Psoas muscle (tissue), 8 donors: ENCODE data around the gene PSMB7. TPM values are rescaled to one million over a fixed set of nuclear protein-coding genes. Genes with fewer than 3 reads are reported as not detected.

ENCODE experiments used
- ATAC-seq, 4 donors: fragments of 200-7000 bp; cut with Tn5 transposase; one replicate each; pipeline ENCODE4 v1.9.1; 2020; ENCODE audit warnings: moderate library complexity in 3 of 4, mild to moderate bottlenecking in 2 of 4
- DNase-seq, 2 donors: peaks; one replicate each; pipeline ENCODE4 v3.0.0-alpha.2; 2020
- H3K27ac ChIP-seq: fragments of 200-600 bp; one replicate; pipeline ENCODE4 v1.8.0; 2022
- H3K27me3 ChIP-seq, 3 donors: fragments of 200-600 bp in 1 of 3; one replicate each; pipeline versions ENCODE4 v1.6.1 to v1.8.0; 2013 to 2022; ENCODE audit warnings: low read length in 2 of 3, mild to moderate bottlenecking in 2 of 3, moderate library complexity in 1 of 3; ENCODE audit not compliant: insufficient read depth in 3 of 3
- H3K36me3 ChIP-seq, 2 donors: fragments of 200-600 bp in 1 of 2; one replicate each; pipeline versions ENCODE4 v1.6.1 to v1.8.0; 2013 to 2022; ENCODE audit warnings: low read depth in 1 of 2, mild to moderate bottlenecking in 1 of 2, moderate library complexity in 1 of 2; ENCODE audit not compliant: insufficient read depth in 1 of 2
- H3K4me1 ChIP-seq: fragments of 200-600 bp; one replicate; pipeline ENCODE4 v1.8.0; 2022
- H3K4me3 ChIP-seq: fragments of 200-600 bp; one replicate; pipeline ENCODE4 v1.8.0; 2022; ENCODE audit warnings: mild to moderate bottlenecking
- H3K9me3 ChIP-seq: fragments of 200-600 bp; one replicate; pipeline ENCODE4 v1.8.0; 2022
- WGBS, 3 donors: extraction: QIAGEN DNeasy Blood & Tissue Kit; methylation state at CpG; one replicate each; pipeline versions ENCODE4 v1.1.6 to v1.1.7; 2013; 5-methylcytosine and 5-hydroxymethylcytosine counted together
- intact Hi-C, 2 donors: fragments of 100-400 bp; cut with DNase I; formaldehyde crosslinking; loops; one replicate each; pipeline versions ENCODE4 v1.11.0 to v1.14.2; 2022
- polyA plus RNA-seq, 3 donors: library from polyadenylated mRNA; stranded (reverse); fragments of 200-250 nt; gene quantifications; one replicate each; pipeline ENCODE4 v1.2.3, GENCODE V29; 2013
- total RNA-seq, 4 donors: library from RNA; stranded (reverse); fragmentation: NEBNext Ultra II Directional in 2 of 4; extraction: Animal tissue kit (Norgen Biotek cat#: 25700) in 2 of 4; gene quantifications; one replicate each; pipeline versions ENCODE4 v1.2.1 to v1.2.4, GENCODE V29; 2021 to 2023
- TF ChIP-seq, protein P1 (sequence below): fragments of 200-600 bp; IDR thresholded peaks from one replicate; pipeline ENCODE4 v1.8.0; 2022; ENCODE audit warnings: antibody characterized with exemption
- donor health status: healthy with polysubstance abuse.
- donor health status: DM: no; HTN: no; CAD: no; lungs with moderate emphysema.
- donor health status: Bipolar disorder and iron deficiency.
- donor health status: healthy.
- donor health status: DM: yes; HTN: yes; CAD: no.
- donor health status: DM: no; HTN: no; CAD: no.
- donor health status: DM: no; HTN: no; CAD: no.
- donor health status: DM: yes; HTN: yes; CAD: no.

The PSMB7 gene
- total and polyA plus RNA-seq, 7 donors: 144 to 421 (median 189) TPM

DNA sequence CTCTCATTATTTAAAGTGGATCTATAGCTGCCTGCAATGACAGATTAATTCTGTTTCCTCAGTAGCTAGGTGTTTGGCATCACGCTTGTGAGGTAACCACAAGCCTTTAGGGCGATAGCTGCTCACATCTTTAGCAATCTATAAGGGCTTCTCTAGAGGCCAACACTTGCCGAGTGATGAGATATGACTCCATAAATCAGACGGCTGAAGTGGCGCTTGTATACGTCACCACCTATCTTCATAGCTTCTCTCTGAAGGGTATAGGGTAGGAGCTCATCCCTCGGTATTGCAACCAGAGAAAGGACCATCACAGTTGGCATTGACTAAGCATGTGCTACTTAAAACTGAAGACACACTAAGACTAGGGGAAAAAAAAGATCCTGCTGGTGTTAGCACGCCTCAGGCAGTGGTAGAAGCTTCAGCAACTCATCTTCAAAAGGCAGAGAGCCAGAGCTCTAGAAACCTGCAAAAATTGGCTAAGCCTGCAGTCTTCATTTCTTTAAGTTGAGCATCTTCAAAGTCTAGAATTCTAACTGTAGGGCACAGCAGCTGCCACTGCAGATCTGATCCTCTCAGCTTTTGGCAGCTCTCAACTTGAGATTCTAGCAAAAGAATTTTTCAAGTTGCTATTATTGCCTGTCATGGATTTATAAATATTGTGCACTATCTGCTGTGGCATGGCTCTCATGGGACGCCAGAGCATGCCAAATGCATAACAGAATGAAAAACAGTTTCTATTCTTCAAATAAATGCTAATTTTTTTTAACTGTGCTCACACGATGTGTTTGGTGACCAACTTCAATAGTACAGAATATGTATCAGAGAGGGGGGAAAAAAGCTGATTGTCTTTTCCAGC is 37.5 kb downstream of the PSMB7 start:
- TF ChIP-seq, protein P1, sequence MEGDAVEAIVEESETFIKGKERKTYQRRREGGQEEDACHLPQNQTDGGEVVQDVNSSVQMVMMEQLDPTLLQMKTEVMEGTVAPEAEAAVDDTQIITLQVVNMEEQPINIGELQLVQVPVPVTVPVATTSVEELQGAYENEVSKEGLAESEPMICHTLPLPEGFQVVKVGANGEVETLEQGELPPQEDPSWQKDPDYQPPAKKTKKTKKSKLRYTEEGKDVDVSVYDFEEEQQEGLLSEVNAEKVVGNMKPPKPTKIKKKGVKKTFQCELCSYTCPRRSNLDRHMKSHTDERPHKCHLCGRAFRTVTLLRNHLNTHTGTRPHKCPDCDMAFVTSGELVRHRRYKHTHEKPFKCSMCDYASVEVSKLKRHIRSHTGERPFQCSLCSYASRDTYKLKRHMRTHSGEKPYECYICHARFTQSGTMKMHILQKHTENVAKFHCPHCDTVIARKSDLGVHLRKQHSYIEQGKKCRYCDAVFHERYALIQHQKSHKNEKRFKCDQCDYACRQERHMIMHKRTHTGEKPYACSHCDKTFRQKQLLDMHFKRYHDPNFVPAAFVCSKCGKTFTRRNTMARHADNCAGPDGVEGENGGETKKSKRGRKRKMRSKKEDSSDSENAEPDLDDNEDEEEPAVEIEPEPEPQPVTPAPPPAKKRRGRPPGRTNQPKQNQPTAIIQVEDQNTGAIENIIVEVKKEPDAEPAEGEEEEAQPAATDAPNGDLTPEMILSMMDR: no peak
- Histone ChIP-seq H3K36me3 (peaks cover 0 to 16% of the 10 kb centered on the region in 2 donors), H3K27ac (no peak overlapping the region), H3K4me1 (peaks cover 32% of the 10 kb centered on the region), H3K4me3 (no peak overlapping the region), H3K27me3 (no peaks in the 10 kb centered on the region), H3K9me3 (no peaks in the 10 kb centered on the region)
- ATAC-seq (peak; percentile 27 to 71 (median 52)), DNase-seq (no peak)
- 56 to 71% (median 58%) methylated on average over 10 of the region's 10 CpGs for WGBS, 3 donors
- intact Hi-C loops: no loop called here

DNA sequence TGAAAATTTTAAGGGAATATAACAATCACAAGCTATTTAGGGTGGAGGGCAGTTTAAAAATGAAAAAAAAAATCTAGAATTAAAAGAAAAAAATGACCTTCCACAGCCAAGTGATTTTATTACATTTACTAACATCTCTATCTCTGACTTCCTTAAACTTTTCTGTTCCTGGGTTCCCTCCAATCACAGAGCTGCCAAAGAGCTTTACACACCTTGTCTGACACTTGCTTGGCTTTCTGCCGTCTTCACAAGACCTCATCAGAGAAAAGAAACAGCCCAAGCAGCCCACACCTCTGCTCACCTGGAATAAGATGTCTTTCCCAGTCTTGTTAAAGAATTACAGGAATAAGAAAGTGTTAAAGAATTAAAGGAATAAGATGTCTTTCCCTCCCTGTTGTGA is 38.9 kb downstream of the PSMB7 start:
- 39 to 85% (median 57%) methylated on average over 1 of the region's 1 CpG for WGBS, 3 donors
- H3K36me3 ChIP-seq: peaks cover 0 to 10% of the 10 kb centered on the region in 2 donors
- H3K4me1 ChIP-seq: peaks cover 46% of the 10 kb centered on the region
- no peak overlapping the region for H3K27ac ChIP-seq
- ATAC-seq (no peak), DNase-seq (no peak)
- no peaks in the 10 kb centered on the region for H3K9me3 ChIP-seq
- intact Hi-C loops: no loop called here
- H3K27me3 ChIP-seq: no peaks in the 10 kb centered on the region
- TF ChIP-seq, protein P1: no peak
- H3K4me3 ChIP-seq: no peak overlapping the region

DNA sequence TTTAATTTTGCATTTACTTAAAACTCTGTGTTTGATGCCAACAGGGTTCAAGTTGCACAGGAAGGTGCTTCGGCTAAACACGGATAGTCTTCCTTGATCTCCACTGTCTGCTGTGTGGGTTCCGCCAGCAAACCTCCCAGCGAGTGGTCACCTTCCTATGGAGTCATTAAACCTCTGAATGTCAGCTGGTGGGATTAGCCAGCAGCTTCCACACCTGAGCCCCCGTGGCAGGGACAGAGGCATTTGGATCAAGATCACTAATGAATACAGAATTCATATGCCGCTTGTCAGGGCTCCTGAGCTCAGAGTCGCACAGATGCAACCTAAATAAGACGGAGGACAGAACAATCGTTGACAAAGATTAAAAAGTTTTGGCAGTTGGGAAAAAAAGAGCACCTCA is 39.5 kb downstream of the PSMB7 start:
- DNase-seq (no peak), ATAC-seq (no peak)
- TF ChIP-seq, protein P1: no peak
- WGBS, 3 donors: 86 to 89% (median 86%) methylated on average over 9 of the region's 9 CpGs
- Histone ChIP-seq H3K9me3 (no peaks in the 10 kb centered on the region), H3K36me3 (peaks cover 0 to 10% of the 10 kb centered on the region in 2 donors), H3K27ac (no peak overlapping the region), H3K4me1 (peaks cover 52% of the 10 kb centered on the region), H3K27me3 (no peaks in the 10 kb centered on the region), H3K4me3 (no peak overlapping the region)
- intact Hi-C loops: no loop called here

DNA sequence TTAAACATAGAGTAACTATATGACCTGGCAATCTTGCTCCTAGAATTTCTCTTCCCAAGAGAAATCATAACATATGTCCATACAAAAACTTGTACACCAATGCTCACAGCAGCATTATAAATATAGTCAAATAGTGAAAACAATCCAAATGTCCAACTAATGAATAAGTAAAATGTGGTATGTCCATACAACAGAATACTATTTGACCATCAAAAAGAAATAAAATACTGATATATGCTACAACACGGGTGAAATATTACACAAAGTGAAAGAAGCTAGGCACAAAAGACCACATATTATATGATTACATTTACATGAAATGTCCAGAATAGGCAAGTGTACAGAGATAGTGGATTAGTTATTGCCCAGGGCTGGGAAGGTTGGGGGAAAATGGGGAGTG is 41.4 kb downstream of the PSMB7 start:
- Histone ChIP-seq H3K9me3 (no peaks in the 10 kb centered on the region), H3K4me3 (no peak overlapping the region), H3K27ac (no peak overlapping the region), H3K27me3 (no peaks in the 10 kb centered on the region), H3K4me1 (peaks cover 62% of the 10 kb centered on the region), H3K36me3 (no peaks in the 10 kb centered on the region)
- intact Hi-C loops: no loop called here
- TF ChIP-seq, protein P1: no peak
- DNase-seq (no peak), ATAC-seq (no peak)
- 98 to 99% (median 98%) methylated on average over 1 of the region's 1 CpG for whole genome bisulfite sequencing, 3 donors
